CD14-positive monocyte (primary cell): ENCODE data around the gene MED4. TPM values are rescaled to one million over a fixed set of nuclear protein-coding genes. Genes with fewer than 3 reads are reported as not detected.

Experiments used
- DNase-seq, 3 donors: peaks; one replicate each; pipeline ENCODE4 v3.0.0-alpha.2; 2011 to 2022
- H2AFZ ChIP-seq: 2 replicates; pipeline ENCODE4 v1.6.0; 2012; ENCODE audit warnings: mild to moderate bottlenecking, low read depth, low read length, inconsistent platforms; ENCODE audit not compliant: insufficient read depth, poor library complexity, severe bottlenecking
- H3K27ac ChIP-seq, 2 donors: 1 replicate in 1 of 2; 2 replicates in 1 of 2; pipeline ENCODE4 v1.5.1; 2012 to 2013; ENCODE audit warnings: low read length in 2 of 2, control low read depth in 1 of 2, inconsistent platforms in 1 of 2, low read depth in 1 of 2, mild to moderate bottlenecking in 1 of 2
- H3K27me3 ChIP-seq, 2 donors: one replicate each; pipeline versions ENCODE4 v1.6.0 to v1.6.1; 2011 to 2013; ENCODE audit warnings: low read length in 2 of 2; ENCODE audit not compliant: control insufficient read depth in 2 of 2, insufficient read depth in 2 of 2
- H3K36me3 ChIP-seq, 2 donors: replicated peaks in 1 of 2; 1 replicate in 1 of 2; 2 replicates in 1 of 2; pipeline versions ENCODE4 v1.5.1 to v1.6.1; 2012 to 2013; ENCODE audit warnings: low read length in 2 of 2, control low read depth in 1 of 2, inconsistent platforms in 1 of 2, mild to moderate bottlenecking in 1 of 2; ENCODE audit not compliant: insufficient read depth in 2 of 2, control insufficient read depth in 1 of 2
- H3K4me1 ChIP-seq, 2 donors: 1 replicate in 1 of 2; 2 replicates in 1 of 2; pipeline versions ENCODE4 v1.5.1 to v1.6.1; 2012 to 2013; ENCODE audit warnings: low read length in 2 of 2, control low read depth in 1 of 2, inconsistent platforms in 1 of 2, mild to moderate bottlenecking in 1 of 2, moderate library complexity in 1 of 2; ENCODE audit not compliant: insufficient read depth in 2 of 2, control insufficient read depth in 1 of 2
- H3K4me2 ChIP-seq: replicated peaks from 2 replicates; pipeline ENCODE3; 2012; ENCODE audit warnings: low read length, moderate library complexity, mild to moderate bottlenecking; ENCODE audit not compliant: poor library complexity, severe bottlenecking; ENCODE audit errors: extremely low read depth
- H3K4me3 ChIP-seq, 3 experiments: fragments of 200-600 bp in 1 of 3; sonication (generic) in 1 of 3; replicated peaks in 1 of 3; 1 replicate in 2 of 3; 2 replicates in 1 of 3; pipeline ENCODE4 v1.5.1; 2011 to 2013; ENCODE audit warnings: low read length in 3 of 3, mild to moderate bottlenecking in 3 of 3, control low read depth in 2 of 3, low read depth in 2 of 3, inconsistent platforms in 1 of 3, moderate library complexity in 1 of 3
- H3K79me2 ChIP-seq: 2 replicates; pipeline ENCODE4 v1.6.0; 2012; ENCODE audit warnings: mild to moderate bottlenecking, control low read depth, inconsistent platforms, low read length, moderate library complexity; ENCODE audit not compliant: insufficient read depth
- H3K9ac ChIP-seq: 2 replicates; pipeline ENCODE4 v1.6.0; 2017; ENCODE audit warnings: low read length, mild to moderate bottlenecking; ENCODE audit not compliant: insufficient read depth, poor library complexity, severe bottlenecking
- H3K9me3 ChIP-seq, 2 donors: replicated peaks in 1 of 2; 1 replicate in 1 of 2; 2 replicates in 1 of 2; pipeline versions ENCODE4 v1.5.1 to v1.6.1; 2012 to 2013; ENCODE audit warnings: low read length in 2 of 2, control low read depth in 1 of 2; ENCODE audit not compliant: control insufficient read depth in 1 of 2, insufficient read depth in 1 of 2
- H4K20me1 ChIP-seq: 2 replicates; pipeline ENCODE4 v1.6.0; 2012; ENCODE audit warnings: mild to moderate bottlenecking, low read length, control low read depth, moderate library complexity; ENCODE audit not compliant: insufficient read depth
- H3K27ac Mint-ChIP-seq, 7 donors: one replicate each; pipeline ENCODE4 v1.8.0; 2020; ENCODE audit warnings: mild to moderate bottlenecking in 7 of 7, mixed read lengths in 7 of 7, moderate library complexity in 6 of 7, inconsistent platforms in 2 of 7
- H3K27me3 Mint-ChIP-seq, 3 donors: one replicate each; pipeline ENCODE4 v1.8.0; 2021 to 2022; ENCODE audit warnings: low read depth in 3 of 3, mild to moderate bottlenecking in 3 of 3, mixed read lengths in 3 of 3, moderate library complexity in 3 of 3, inconsistent platforms in 1 of 3
- H3K36me3 Mint-ChIP-seq, 2 donors: one replicate each; pipeline ENCODE4 v1.8.0; 2020; ENCODE audit warnings: mixed read lengths in 2 of 2, inconsistent platforms in 1 of 2, mild to moderate bottlenecking in 1 of 2
- H3K4me1 Mint-ChIP-seq: one replicate; pipeline ENCODE4 v1.8.0; 2020; ENCODE audit warnings: mild to moderate bottlenecking, mixed read lengths
- H3K4me3 Mint-ChIP-seq, 2 donors: one replicate each; pipeline ENCODE4 v1.8.0; 2020; ENCODE audit warnings: mild to moderate bottlenecking in 2 of 2, mixed read lengths in 2 of 2, moderate library complexity in 1 of 2
- H3K9me3 Mint-ChIP-seq, 7 donors: one replicate each; pipeline ENCODE4 v1.8.0; 2020 to 2022; ENCODE audit warnings: mixed read lengths in 7 of 7, mild to moderate bottlenecking in 6 of 7, moderate library complexity in 6 of 7, inconsistent platforms in 2 of 7
- CTCF ChIP-seq: fragments of 200-600 bp; IDR thresholded peaks from one replicate; pipeline ENCODE4 v1.8.0; 2022; ENCODE audit warnings: antibody characterized with exemption, mild to moderate bottlenecking
- WGBS: methylation state at CpG from one replicate; pipeline ENCODE4 v1.1.5; 2013; ENCODE audit warnings: missing lambda C conversion rate; ENCODE audit not compliant: insufficient coverage; 5-methylcytosine and 5-hydroxymethylcytosine counted together
- intact Hi-C, 2 donors: fragments of 100-400 bp; cut with micrococcal nuclease; formaldehyde crosslinking; loops; one replicate each; pipeline versions ENCODE4 v1.15.0 to v1.15.1; 2023
- polyA plus RNA-seq, 3 donors: library from polyadenylated mRNA; depleted of rRNA in 1 of 3; unstranded in 2 of 3; stranded (reverse) in 1 of 3; fragments of 300-500 nt in 2 of 3; fragments of >200 nt in 1 of 3; fragmentation: Illumina TruSeq in 2 of 3; gene quantifications; 1 replicate in 2 of 3; 2 replicates in 1 of 3; pipeline ENCODE4 v1.2.3, GENCODE V29; 2012 to 2021

The MED4 gene
- polyA plus RNA-seq, 3 donors, result 28.4 to 53.8 (median 50.8) TPM

- no CpG with 5 or more reads among the region's 4 CpGs for WGBS
Measured at GRCh38 chr13:48097793-48098192, 2.9 kb upstream of the MED4 start.

GRCh38 chr13:48096670-48097069 is 1.8 kb upstream of the MED4 start:
- H3K4me3 Mint-ChIP-seq, result no peak overlapping the region
- no peak for TF ChIP-seq CTCF
- H2AFZ ChIP-seq, result no peak overlapping the region
- H3K27me3 Mint-ChIP-seq, result peaks cover 1 to 6% (median 2%) of the 10 kb centered on the region in 3 donors
- no peaks in the 10 kb centered on the region for H3K9me3 ChIP-seq
- H3K9ac ChIP-seq, result no peak overlapping the region
- H3K4me1 ChIP-seq, result peaks cover 12% of the 10 kb centered on the region in 2 donors
- H3K27ac Mint-ChIP-seq, result no peak overlapping the region
- no peaks in the 10 kb centered on the region for H3K27me3 ChIP-seq
- peaks cover 23% of the 10 kb centered on the region for H3K4me1 Mint-ChIP-seq
- no peak for DNase-seq
- 100% methylated on average over 1 of the region's 3 CpGs for WGBS
- peaks cover 0 to 10% (median 8%) of the 10 kb centered on the region in 7 donors for H3K9me3 Mint-ChIP-seq
- no peak overlapping the region for H3K27ac ChIP-seq
- H3K36me3 ChIP-seq, result no peaks in the 10 kb centered on the region
- H3K4me2 ChIP-seq, result no peak overlapping the region
- intact Hi-C loops, result loop anchor here in 1 of 2 donors (5.0 kb wide), 1 partner anchor 59 kb away; the partner anchor contains the start of gene NUDT15
- H3K36me3 Mint-ChIP-seq, result peaks cover 0 to 3% of the 10 kb centered on the region in 2 donors
- H3K79me2 ChIP-seq, result peaks cover 36% of the 10 kb centered on the region
- peaks cover under 1% of the 10 kb centered on the region for H4K20me1 ChIP-seq
- H3K4me3 ChIP-seq, result no peak overlapping the region

More at GRCh38 chr13:48097793-48098192, 2.9 kb upstream of the MED4 start:
- Histone ChIP-seq H3K9me3 (no peaks in the 10 kb centered on the region), H3K4me3 (no peak overlapping the region), H3K9ac (no peak overlapping the region), H3K27me3 (no peaks in the 10 kb centered on the region), H3K4me1 (peaks cover 12% of the 10 kb centered on the region in 2 donors), H3K36me3 (no peaks in the 10 kb centered on the region), H3K79me2 (peaks cover 25% of the 10 kb centered on the region), H3K4me2 (no peak overlapping the region), H4K20me1 (no peaks in the 10 kb centered on the region), H3K27ac (no peak overlapping the region), H2AFZ (no peak overlapping the region)
- TF ChIP-seq CTCF, result no peak
- Mint-ChIP-seq H3K36me3 (no peaks in the 10 kb centered on the region), H3K4me1 (peaks cover 16% of the 10 kb centered on the region), H3K9me3 (peaks cover 0 to 10% (median 8%) of the 10 kb centered on the region in 7 donors), H3K27ac (no peak overlapping the region), H3K27me3 (peaks cover 1 to 6% (median 6%) of the 10 kb centered on the region in 3 donors), H3K4me3 (no peak overlapping the region)
- intact Hi-C loops, result loop anchor here in 1 of 2 donors (5.0 kb wide), 1 partner anchor 60 kb away; the partner anchor contains the start of gene NUDT15
- DNase-seq, result no peak
